ENCODE measurements around the gene FADS1.

Gene FADS1

GRCh38 chr11:61775606-61776554 lies 40.9 kb downstream of the FADS1 start:
- Histone ChIP-seq H3K27me3 (peaks cover 0 to 7% of the 10 kb centered on the region in 2 donors), H3K9me3 (no peaks in the 10 kb centered on the region), H3K36me3 (no peaks in the 10 kb centered on the region), H3K4me1 (peaks cover 0 to 11% (median 8%) of the 10 kb centered on the region in 4 donors), H3K27ac (no peak overlapping the region), H3K4me3 (no peak overlapping the region)
- TF ChIP-seq CTCF (IDR thresholded peaks at IDR 0.05), result no peak
- no peak for DNase-seq
- intact Hi-C loops (cut with DNase I; ENCODE audit: low total_unique reads), result no loop called here

- Histone ChIP-seq H3K27me3 (peaks cover 0 to 7% of the 10 kb centered on the region in 2 donors), H3K36me3 (no peaks in the 10 kb centered on the region), H3K9me3 (no peaks in the 10 kb centered on the region), H3K4me3 (no peak overlapping the region), H3K27ac (no peak overlapping the region), H3K4me1 (peaks cover 0 to 11% (median 8%) of the 10 kb centered on the region in 4 donors)
- intact Hi-C loops (cut with DNase I; ENCODE audit: low total_unique reads), result no loop called here
- TF ChIP-seq CTCF (IDR thresholded peaks at IDR 0.05), result no peak
- DNase-seq, result no peak
Measured at GRCh38 chr11:61775106-61775505, 41.7 kb downstream of the FADS1 start.

GRCh38 chr11:61774411-61774810 lies 42.4 kb downstream of the FADS1 start:
- H3K4me1 ChIP-seq, result peaks cover 0 to 11% (median 8%) of the 10 kb centered on the region in 4 donors
- DNase-seq, result no peak

GRCh38 chr11:61773809-61774208 lies 43.0 kb downstream of the FADS1 start:
- H3K9me3 ChIP-seq, result no peaks in the 10 kb centered on the region
- peaks cover 0 to 11% (median 8%) of the 10 kb centered on the region in 4 donors for H3K4me1 ChIP-seq
- peaks cover 0 to 15% of the 10 kb centered on the region in 2 donors for H3K27me3 ChIP-seq
- H3K36me3 ChIP-seq, result no peaks in the 10 kb centered on the region
- TF ChIP-seq CTCF (IDR thresholded peaks at IDR 0.05), result no peak
- intact Hi-C loops (cut with DNase I; ENCODE audit: low total_unique reads), result no loop called here
- no peak for DNase-seq
- no peak overlapping the region for H3K4me3 ChIP-seq
- H3K27ac ChIP-seq, result no peak overlapping the region

More at GRCh38 chr11:61774411-61774810, 42.4 kb downstream of the FADS1 start:
- Histone ChIP-seq H3K9me3 (no peaks in the 10 kb centered on the region), H3K27ac (no peak overlapping the region), H3K4me3 (no peak overlapping the region), H3K27me3 (peaks cover 0 to 10% of the 10 kb centered on the region in 2 donors), H3K36me3 (no peaks in the 10 kb centered on the region)
- TF ChIP-seq CTCF (IDR thresholded peaks at IDR 0.05), result no peak
- intact Hi-C loops (cut with DNase I; ENCODE audit: low total_unique reads), result no loop called here

- Histone ChIP-seq H3K9me3 (no peaks in the 10 kb centered on the region), H3K36me3 (no peaks in the 10 kb centered on the region), H3K4me1 (peaks cover 0 to 11% (median 8%) of the 10 kb centered on the region in 4 donors), H3K4me3 (no peak overlapping the region), H3K27ac (no peak overlapping the region), H3K27me3 (peaks cover 0 to 15% of the 10 kb centered on the region in 2 donors)
- TF ChIP-seq CTCF (IDR thresholded peaks at IDR 0.05), result no peak
- intact Hi-C loops (cut with DNase I; ENCODE audit: low total_unique reads), result no loop called here
- no peak for DNase-seq
Measured at GRCh38 chr11:61773356-61773755, 43.4 kb downstream of the FADS1 start.

Measured in tibial artery (tissue), 4 donors.